ENCODE data around the gene TTLL7. TPM values are rescaled to one million over a fixed set of nuclear protein-coding genes. Genes with fewer than 3 reads are reported as not detected.
A peak's percentile ranks its signal among the peaks of the same experiment; 100 is the strongest.

Gene TTLL7
- total RNA-seq, 1 donor from 2014 or later, result 44.2 TPM

GRCh38 chr1:83860490-83861221 is 138.3 kb downstream of the TTLL7 start:
- peak; percentile 76 for DNase-seq

- DNase-seq, result no peak
Observed at GRCh38 chr1:83857716-83858115, 141.2 kb downstream of the TTLL7 start.

- DNase-seq, result peak; percentile 73
Observed at GRCh38 chr1:83857103-83857502, 141.8 kb downstream of the TTLL7 start.

GRCh38 chr1:83856381-83856780 is 142.6 kb downstream of the TTLL7 start:
- no peak for DNase-seq

GRCh38 chr1:83854456-83854855 is 144.5 kb downstream of the TTLL7 start:
- DNase-seq, result no peak

- no peak for DNase-seq
Observed at GRCh38 chr1:83850834-83851233, 148.1 kb downstream of the TTLL7 start.

- no peak for DNase-seq
Observed at GRCh38 chr1:83849191-83850061, 149.5 kb downstream of the TTLL7 start.

GRCh38 chr1:83846138-83846537 is 152.8 kb downstream of the TTLL7 start:
- DNase-seq, result no peak

- no peak for DNase-seq
Observed at GRCh38 chr1:83845437-83846071, 153.4 kb downstream of the TTLL7 start.

- no peak for DNase-seq
Observed at GRCh38 chr1:83844546-83844945, 154.4 kb downstream of the TTLL7 start.

- no peak for DNase-seq
Observed at GRCh38 chr1:83839566-83840173, 159.3 kb downstream of the TTLL7 start.

GRCh38 chr1:83838573-83838972 is 160.4 kb downstream of the TTLL7 start:
- DNase-seq, result no peak

- no peak for DNase-seq
Observed at GRCh38 chr1:83836543-83836942, 162.4 kb downstream of the TTLL7 start.

- DNase-seq, result no peak
Observed at GRCh38 chr1:83834621-83835264, 164.2 kb downstream of the TTLL7 start.

GRCh38 chr1:83832194-83832593 is 166.7 kb downstream of the TTLL7 start:
- DNase-seq, result no peak

- DNase-seq, result no peak
Observed at GRCh38 chr1:83829106-83829505, 169.8 kb downstream of the TTLL7 start.

GRCh38 chr1:83828456-83828855 is 170.5 kb downstream of the TTLL7 start:
- peak; percentile 11 for DNase-seq

- peak; percentile 81 for DNase-seq
Observed at GRCh38 chr1:83827741-83828140, 171.2 kb downstream of the TTLL7 start.

- no peak for DNase-seq
Observed at GRCh38 chr1:83822208-83822607, 176.7 kb downstream of the TTLL7 start.

GRCh38 chr1:83819436-83819835 is 179.5 kb downstream of the TTLL7 start:
- no peak for DNase-seq

GRCh38 chr1:83818916-83819315 is 180.0 kb downstream of the TTLL7 start:
- no peak for DNase-seq

GRCh38 chr1:83816836-83817235 is 182.1 kb downstream of the TTLL7 start:
- no peak for DNase-seq

All from tongue (tissue), 2 donors.